Activated T-helper 2 cell treated with anti-CD3 and anti-CD28 coated beads, Interferon-gamma antibody, Interleukin-2, Interleukin-4, amounts not matched to agents 10 μg/mL and 5 μg/mL and 100 μg/mL, durations not matched to agents 14 hours and 24 hours and 36 hours (primary cell): Measurements from ENCODE around the gene PIK3C2G. TPM values are rescaled to one million over a fixed set of nuclear protein-coding genes. Genes with fewer than 3 reads are reported as not detected.

Experiments
- DNase-seq: peaks from one replicate; pipeline ENCODE4 v3.0.0; 2021; ENCODE audit warnings: low spot score
- H3K27ac Mint-ChIP-seq: one replicate; pipeline ENCODE4 v1.8.0; 2021; ENCODE audit warnings: mixed read lengths
- H3K27me3 Mint-ChIP-seq: one replicate; pipeline ENCODE4 v1.8.0; 2021; ENCODE audit warnings: low read depth, mixed read lengths
- H3K36me3 Mint-ChIP-seq: one replicate; pipeline ENCODE4 v1.8.0; 2021; ENCODE audit warnings: low read depth, mixed read lengths
- H3K4me1 Mint-ChIP-seq: one replicate; pipeline ENCODE4 v1.8.0; 2021; ENCODE audit warnings: low read depth, mixed read lengths
- H3K4me3 Mint-ChIP-seq: one replicate; pipeline ENCODE4 v1.8.0; 2021; ENCODE audit warnings: low read depth, mild to moderate bottlenecking, moderate library complexity, mixed read lengths
- H3K9me3 Mint-ChIP-seq: one replicate; pipeline ENCODE4 v1.8.0; 2021; ENCODE audit warnings: mixed read lengths
- intact Hi-C: fragments of 100-400 bp; cut with micrococcal nuclease; formaldehyde crosslinking; loops from one replicate; pipeline ENCODE4 v1.15.1; 2023
- total RNA-seq: library from RNA; stranded (reverse); gene quantifications from 2 replicates; pipeline ENCODE4 v1.2.3, GENCODE V29; 2022

The PIK3C2G gene
- total RNA-seq, 1 donor from 2014 or later = not detected

DNA sequence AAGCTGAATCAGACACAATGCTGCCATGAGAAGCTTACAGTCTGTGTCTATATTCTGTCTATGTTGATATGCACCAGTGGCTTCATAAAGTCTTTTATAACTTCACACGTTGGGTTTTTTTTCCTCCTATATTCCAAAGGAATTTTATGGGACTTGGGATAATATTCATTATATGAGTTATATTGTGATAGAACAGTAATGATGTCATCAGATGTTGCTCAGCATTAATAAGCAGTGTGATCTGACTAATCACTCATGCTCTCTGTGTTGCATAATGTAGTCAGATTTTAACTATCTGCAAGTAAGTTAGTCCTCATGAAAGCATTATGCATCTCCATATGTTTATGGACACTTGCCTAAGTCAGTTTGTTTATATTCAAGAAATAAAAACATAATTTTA, 316.9 kb downstream of the PIK3C2G start:
- Mint-ChIP-seq H3K4me1 (no peaks in the 10 kb centered on the region), H3K4me3 (no peak overlapping the region), H3K9me3 (peaks cover 9% of the 10 kb centered on the region), H3K36me3 (no peaks in the 10 kb centered on the region), H3K27me3 (no peaks in the 10 kb centered on the region), H3K27ac (no peak overlapping the region)
- no peak for DNase-seq
- intact Hi-C loops = no loop called here

DNA sequence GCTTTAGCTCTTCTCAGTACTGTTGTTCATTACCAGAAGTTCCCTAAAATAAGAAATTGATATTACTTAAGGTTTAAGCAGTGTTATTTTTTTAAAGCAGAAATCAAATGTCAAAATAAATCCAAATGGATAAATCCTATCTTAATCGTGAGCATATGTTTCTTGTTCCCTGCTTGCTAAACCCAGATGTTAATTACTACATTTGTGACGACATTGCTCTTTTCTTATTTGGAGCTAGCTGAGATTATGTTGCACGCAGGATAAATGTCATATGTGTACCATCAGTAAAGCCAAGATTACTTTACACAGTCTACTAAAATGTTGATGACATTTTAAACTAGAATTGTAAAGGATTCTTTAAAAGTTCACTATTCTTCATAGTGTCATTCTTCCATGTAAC, 319.0 kb downstream of the PIK3C2G start:
- Mint-ChIP-seq H3K9me3 (peaks cover 20% of the 10 kb centered on the region), H3K27me3 (no peaks in the 10 kb centered on the region), H3K4me3 (no peak overlapping the region), H3K4me1 (no peaks in the 10 kb centered on the region), H3K36me3 (no peaks in the 10 kb centered on the region), H3K27ac (no peak overlapping the region)
- DNase-seq = no peak
- intact Hi-C loops = no loop called here

DNA sequence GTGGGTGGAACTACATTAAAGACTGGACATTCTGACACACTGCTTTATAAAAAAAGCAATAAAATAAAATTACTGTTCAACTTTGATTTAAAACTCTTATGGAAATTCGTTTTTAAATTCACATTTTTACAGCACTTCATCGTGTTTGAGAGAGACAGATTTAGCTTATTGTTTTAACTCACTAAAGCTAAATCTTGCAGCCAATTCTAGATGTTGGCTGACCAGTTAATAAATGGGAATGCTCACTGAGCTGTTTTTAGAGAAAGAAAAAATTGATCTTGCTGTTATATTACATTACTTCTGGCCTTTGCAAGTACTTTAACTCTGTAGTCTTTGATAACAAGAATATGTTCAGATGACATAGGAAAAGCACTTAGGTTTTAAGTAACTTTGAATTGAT, 319.4 kb downstream of the PIK3C2G start:
- Mint-ChIP-seq H3K27ac (no peak overlapping the region), H3K4me1 (no peaks in the 10 kb centered on the region), H3K4me3 (no peak overlapping the region), H3K9me3 (peaks cover 23% of the 10 kb centered on the region), H3K36me3 (no peaks in the 10 kb centered on the region), H3K27me3 (no peaks in the 10 kb centered on the region)
- intact Hi-C loops = no loop called here
- DNase-seq = no peak

DNA sequence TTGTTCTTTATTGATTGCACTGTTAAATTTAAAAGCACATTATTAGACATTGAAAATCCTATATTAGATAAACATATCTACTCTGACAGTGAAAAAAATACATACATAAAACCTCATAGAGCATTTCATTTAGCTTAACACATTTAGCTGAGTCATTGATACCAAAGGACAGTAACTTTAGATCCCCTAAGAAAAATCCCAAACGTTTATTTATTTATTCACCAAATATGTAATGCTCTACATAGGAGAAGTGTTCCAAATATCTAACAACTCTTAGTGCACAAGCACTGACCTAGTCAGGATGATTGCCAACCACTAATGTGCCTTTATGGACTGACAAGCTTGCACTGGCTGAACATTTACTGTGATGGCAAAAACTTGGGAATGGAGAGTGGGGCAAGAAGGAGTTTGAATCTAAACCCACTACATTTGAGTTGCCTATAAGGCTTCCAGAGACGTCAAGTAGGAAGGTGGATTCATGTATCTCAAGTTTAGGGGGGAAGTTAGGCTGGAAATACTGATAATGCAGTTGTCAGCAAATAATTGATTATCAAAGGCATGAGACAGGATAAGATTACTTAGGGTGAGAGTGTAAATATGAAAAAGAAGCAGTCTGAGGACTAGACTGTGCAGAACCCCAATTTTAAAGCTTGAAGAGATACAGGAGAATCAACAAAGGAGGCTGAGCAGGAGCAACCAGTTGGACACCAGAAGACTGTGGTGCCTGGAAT, 320.1 kb downstream of the PIK3C2G start:
- no peak overlapping the region for H3K4me3 Mint-ChIP-seq
- intact Hi-C loops = no loop called here
- no peaks in the 10 kb centered on the region for H3K4me1 Mint-ChIP-seq
- H3K9me3 Mint-ChIP-seq = peaks cover 30% of the 10 kb centered on the region
- no peak overlapping the region for H3K27ac Mint-ChIP-seq
- H3K27me3 Mint-ChIP-seq = no peaks in the 10 kb centered on the region
- DNase-seq = no peak
- H3K36me3 Mint-ChIP-seq = no peaks in the 10 kb centered on the region

DNA sequence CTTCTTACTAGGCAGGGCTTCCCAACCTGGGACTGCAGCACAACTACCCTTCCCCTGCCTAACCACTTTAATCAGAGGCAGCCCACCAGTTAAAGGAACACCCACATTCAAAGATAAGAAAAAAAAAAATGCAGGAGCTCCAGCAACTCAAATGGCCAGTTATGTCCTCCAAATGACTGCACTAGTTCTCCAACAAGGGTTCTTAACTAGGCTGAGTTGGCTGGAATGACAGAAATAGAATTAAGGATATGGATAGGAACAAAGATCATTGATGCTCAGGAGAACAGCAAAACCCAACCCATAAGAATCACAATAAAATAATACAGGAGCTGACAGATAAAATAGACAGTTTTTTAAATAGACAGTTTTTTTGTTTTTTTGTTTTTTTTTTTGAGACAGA, 322.3 kb downstream of the PIK3C2G start:
- DNase-seq = no peak
- no peak overlapping the region for H3K27ac Mint-ChIP-seq
- no peaks in the 10 kb centered on the region for H3K27me3 Mint-ChIP-seq
- no peaks in the 10 kb centered on the region for H3K36me3 Mint-ChIP-seq
- peaks cover 36% of the 10 kb centered on the region for H3K9me3 Mint-ChIP-seq
- H3K4me3 Mint-ChIP-seq = no peak overlapping the region
- no peaks in the 10 kb centered on the region for H3K4me1 Mint-ChIP-seq
- intact Hi-C loops = no loop called here

DNA sequence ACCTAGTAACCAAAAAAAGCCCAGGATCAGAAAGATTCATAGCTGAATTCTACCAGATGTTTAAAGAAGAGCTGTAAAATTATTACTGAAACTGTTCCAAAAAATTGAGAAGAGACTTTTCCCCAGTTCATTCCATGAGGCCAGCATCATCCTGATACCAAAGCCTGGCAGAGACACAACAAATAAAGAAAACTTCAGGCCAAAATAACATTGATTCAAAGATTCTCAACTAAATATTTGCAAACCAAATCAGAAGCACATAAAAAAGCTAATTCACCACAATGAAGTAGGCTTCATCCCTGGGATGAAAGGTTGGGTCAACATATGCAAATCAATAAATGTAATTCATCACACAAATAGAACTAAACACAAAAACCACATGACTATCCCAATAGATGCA, 325.3 kb downstream of the PIK3C2G start:
- H3K27me3 Mint-ChIP-seq = no peaks in the 10 kb centered on the region
- intact Hi-C loops = no loop called here
- H3K27ac Mint-ChIP-seq = no peak overlapping the region
- H3K9me3 Mint-ChIP-seq = peaks cover 32% of the 10 kb centered on the region
- DNase-seq = no peak
- no peaks in the 10 kb centered on the region for H3K4me1 Mint-ChIP-seq
- no peaks in the 10 kb centered on the region for H3K36me3 Mint-ChIP-seq
- no peak overlapping the region for H3K4me3 Mint-ChIP-seq

DNA sequence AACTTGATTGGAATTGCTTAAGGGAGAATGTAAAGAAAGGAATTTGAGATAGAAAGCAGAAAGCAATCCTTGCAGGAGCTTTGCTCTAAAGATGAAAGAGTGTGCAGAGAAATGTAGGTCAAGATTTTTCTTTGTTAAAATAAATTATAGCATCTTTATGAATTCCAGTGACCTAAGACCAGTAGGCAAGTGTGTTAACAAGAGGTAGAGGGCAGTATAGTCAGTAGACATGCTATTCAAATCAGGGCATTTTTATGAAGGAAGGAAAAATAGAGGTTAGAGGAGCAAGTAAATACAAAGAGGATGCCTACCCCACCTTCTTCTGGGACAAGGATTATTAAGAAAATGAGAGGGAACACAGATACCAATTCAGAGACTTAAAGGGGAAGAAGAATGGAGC, 328.0 kb downstream of the PIK3C2G start:
- no peaks in the 10 kb centered on the region for H3K4me1 Mint-ChIP-seq
- H3K27me3 Mint-ChIP-seq = no peaks in the 10 kb centered on the region
- H3K4me3 Mint-ChIP-seq = no peak overlapping the region
- intact Hi-C loops = no loop called here
- H3K9me3 Mint-ChIP-seq = peaks cover 21% of the 10 kb centered on the region
- DNase-seq = no peak
- H3K36me3 Mint-ChIP-seq = no peaks in the 10 kb centered on the region
- H3K27ac Mint-ChIP-seq = no peak overlapping the region

DNA sequence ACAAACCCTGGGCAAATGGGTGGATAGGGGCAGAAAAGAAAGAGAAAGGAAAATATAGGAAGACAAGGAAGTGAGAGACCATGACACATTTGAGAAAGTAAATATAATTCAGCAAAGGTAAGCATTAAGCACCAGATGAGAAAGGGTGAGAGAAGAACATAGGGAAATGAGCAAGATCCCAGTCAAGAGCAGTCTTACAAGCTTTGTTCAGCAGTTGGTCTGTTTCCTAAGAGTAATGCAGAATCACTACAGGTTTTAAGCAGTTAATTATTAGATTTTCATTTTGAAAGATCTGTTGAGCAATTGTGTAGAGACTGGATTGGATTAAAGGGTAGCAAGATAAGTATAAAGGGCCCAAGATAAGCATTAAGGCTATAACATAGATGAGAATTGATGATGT, 330.2 kb downstream of the PIK3C2G start:
- Mint-ChIP-seq H3K4me3 (no peak overlapping the region), H3K27me3 (no peaks in the 10 kb centered on the region), H3K4me1 (no peaks in the 10 kb centered on the region)

DNA sequence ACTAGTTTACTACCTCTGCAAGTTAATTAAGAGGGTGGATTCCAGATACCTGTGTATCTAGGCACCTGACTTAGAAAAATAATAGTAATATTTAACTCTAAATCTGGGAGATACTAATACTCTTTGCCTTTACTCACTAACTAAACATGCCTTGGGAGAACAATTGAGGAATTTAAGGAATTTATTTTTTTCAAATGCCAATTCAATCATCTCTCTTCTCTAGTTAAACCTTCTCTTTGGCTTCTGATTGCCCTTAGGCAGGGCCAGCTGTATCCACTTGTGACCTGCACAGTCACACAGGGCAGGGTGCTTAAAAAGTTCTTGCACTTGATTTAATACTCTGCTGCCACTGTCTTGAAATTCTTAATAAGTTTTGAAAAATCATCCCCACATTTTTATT, 334.1 kb downstream of the PIK3C2G start:
- H3K27me3 Mint-ChIP-seq = no peaks in the 10 kb centered on the region
- no peaks in the 10 kb centered on the region for H3K4me1 Mint-ChIP-seq
- no peak overlapping the region for H3K4me3 Mint-ChIP-seq
- no peak overlapping the region for H3K27ac Mint-ChIP-seq
- intact Hi-C loops = no loop called here
- H3K36me3 Mint-ChIP-seq = no peaks in the 10 kb centered on the region
- peaks cover 3% of the 10 kb centered on the region for H3K9me3 Mint-ChIP-seq
- no peak for DNase-seq

More for the DNA sequence above, 330.2 kb downstream of the PIK3C2G start:
- Mint-ChIP-seq H3K36me3 (no peaks in the 10 kb centered on the region), H3K9me3 (peaks cover 5% of the 10 kb centered on the region), H3K27ac (no peak overlapping the region)
- DNase-seq = no peak
- intact Hi-C loops = no loop called here

DNA sequence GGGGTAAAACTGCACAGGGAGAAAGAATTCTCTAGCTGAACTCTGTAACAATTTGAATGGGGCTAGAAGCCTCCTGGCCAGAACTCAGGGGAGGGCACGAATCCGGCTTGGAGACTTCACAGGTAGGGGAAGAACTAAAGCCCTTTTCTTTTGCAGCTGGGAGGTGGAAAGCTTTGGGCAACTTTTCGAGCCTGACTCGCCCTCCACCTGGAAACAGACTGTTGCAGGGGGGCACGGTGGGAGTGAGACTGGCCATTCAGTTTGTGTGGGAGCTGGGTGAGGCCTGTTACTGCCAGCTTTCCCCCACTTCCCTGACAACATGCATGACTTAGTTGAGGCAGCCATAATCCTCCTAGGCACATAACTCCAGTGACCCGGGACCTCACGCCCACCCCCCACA, 340.6 kb downstream of the PIK3C2G start:
- no peaks in the 10 kb centered on the region for H3K4me1 Mint-ChIP-seq
- no peak overlapping the region for H3K4me3 Mint-ChIP-seq
- H3K27me3 Mint-ChIP-seq = no peaks in the 10 kb centered on the region
- no peak for DNase-seq
- H3K9me3 Mint-ChIP-seq = peaks cover 49% of the 10 kb centered on the region
- H3K27ac Mint-ChIP-seq = no peak overlapping the region
- H3K36me3 Mint-ChIP-seq = no peaks in the 10 kb centered on the region
- intact Hi-C loops = no loop called here

DNA sequence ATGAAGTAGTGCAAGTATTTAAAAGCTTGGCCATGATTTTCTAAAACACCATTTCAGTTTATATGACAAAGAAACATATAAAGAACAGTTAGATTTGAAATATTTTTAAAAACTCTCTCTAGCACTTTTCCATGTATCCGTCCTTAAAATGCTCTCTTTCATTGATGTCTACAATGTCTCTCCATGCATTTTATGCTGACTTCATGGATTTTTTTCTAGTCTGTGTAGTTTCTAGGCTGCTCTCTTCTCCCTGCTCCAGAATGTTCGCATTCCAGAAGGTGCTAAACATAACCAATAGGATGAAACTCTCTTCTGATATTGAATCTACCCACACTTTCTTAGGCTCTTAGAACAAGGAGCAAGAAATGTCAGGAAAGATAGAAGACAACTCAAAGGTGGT, 351.7 kb downstream of the PIK3C2G start:
- DNase-seq = no peak
- intact Hi-C loops = no loop called here
- no peak overlapping the region for H3K4me3 Mint-ChIP-seq
- H3K9me3 Mint-ChIP-seq = peaks cover 3% of the 10 kb centered on the region
- H3K36me3 Mint-ChIP-seq = no peaks in the 10 kb centered on the region
- no peaks in the 10 kb centered on the region for H3K27me3 Mint-ChIP-seq
- no peaks in the 10 kb centered on the region for H3K4me1 Mint-ChIP-seq
- H3K27ac Mint-ChIP-seq = no peak overlapping the region

DNA sequence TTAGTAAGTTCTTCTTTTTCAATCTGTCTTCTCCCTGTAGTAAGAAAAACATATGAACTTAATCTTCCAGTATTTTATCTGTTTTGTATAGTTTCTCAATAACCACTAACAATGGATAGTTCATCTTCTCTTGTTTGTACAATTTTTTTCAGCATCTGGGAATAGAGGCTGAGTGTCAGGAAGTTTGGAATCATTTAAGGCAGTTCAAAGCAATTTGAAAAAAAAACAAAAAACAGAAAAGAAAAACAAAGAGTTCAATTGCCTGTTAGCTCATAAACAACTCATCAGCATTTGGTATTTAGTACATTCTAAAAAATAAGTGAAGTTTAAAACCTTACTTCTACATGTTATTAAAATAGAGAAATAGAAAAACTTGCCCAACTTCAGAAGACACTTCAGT, 359.7 kb downstream of the PIK3C2G start:
- Mint-ChIP-seq H3K9me3 (peaks cover 15% of the 10 kb centered on the region), H3K4me3 (no peak overlapping the region), H3K4me1 (no peaks in the 10 kb centered on the region), H3K36me3 (no peaks in the 10 kb centered on the region), H3K27me3 (no peaks in the 10 kb centered on the region), H3K27ac (no peak overlapping the region)
- intact Hi-C loops = no loop called here
- DNase-seq = no peak

DNA sequence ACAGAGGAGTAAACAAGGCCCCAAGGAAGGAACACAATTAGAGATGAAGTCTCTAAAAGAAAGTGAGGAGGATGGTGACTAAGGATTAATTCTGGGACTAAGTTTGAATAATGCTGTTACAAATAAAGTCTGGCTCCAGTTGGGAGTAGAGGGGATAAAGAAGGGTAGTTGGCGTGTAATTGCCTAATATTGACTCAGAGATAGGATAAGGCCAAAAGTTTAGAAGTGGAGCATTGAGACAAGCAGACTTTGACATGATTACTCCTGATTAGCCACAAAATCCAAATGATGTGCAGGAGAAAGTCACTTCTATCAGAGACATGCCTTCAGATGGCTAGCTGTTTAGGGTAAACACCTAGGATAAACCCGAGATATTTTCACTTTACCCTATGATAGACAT, 368.1 kb downstream of the PIK3C2G start:
- intact Hi-C loops = no loop called here
- peaks cover 24% of the 10 kb centered on the region for H3K9me3 Mint-ChIP-seq
- no peak for DNase-seq
- H3K4me3 Mint-ChIP-seq = no peak overlapping the region
- no peaks in the 10 kb centered on the region for H3K27me3 Mint-ChIP-seq
- no peak overlapping the region for H3K27ac Mint-ChIP-seq
- no peaks in the 10 kb centered on the region for H3K4me1 Mint-ChIP-seq
- no peaks in the 10 kb centered on the region for H3K36me3 Mint-ChIP-seq

DNA sequence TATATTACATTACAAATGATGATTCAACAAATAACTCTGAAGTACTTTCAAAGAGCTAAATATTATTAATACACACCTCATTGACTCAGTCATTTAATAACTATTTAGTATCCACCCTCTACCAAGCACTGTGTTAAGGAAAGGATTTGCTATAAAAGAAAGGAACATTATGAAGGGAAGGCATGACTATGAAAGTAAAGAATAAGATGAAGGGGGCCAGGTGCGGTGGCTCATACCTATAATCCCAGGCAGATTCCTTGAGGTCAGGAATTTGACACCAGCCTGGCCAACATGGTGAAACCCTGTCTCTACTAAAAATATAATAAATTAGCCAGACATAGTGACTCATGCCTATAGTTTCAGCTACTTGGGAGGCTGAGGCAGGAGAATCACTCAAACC, 368.6 kb downstream of the PIK3C2G start:
- H3K36me3 Mint-ChIP-seq = no peaks in the 10 kb centered on the region
- intact Hi-C loops = no loop called here
- H3K27ac Mint-ChIP-seq = no peak overlapping the region
- H3K27me3 Mint-ChIP-seq = no peaks in the 10 kb centered on the region
- H3K9me3 Mint-ChIP-seq = peaks cover 23% of the 10 kb centered on the region
- no peaks in the 10 kb centered on the region for H3K4me1 Mint-ChIP-seq
- no peak for DNase-seq
- H3K4me3 Mint-ChIP-seq = no peak overlapping the region
